Neural progenitor cell (in vitro differentiated cells): ENCODE results near the gene PLEKHM1.
"Not testable (repeated sequence)": the region's sequence is repeated elsewhere in the genome, so short reads cannot be mapped to it uniquely, and the experiment has no call there.

Source experiments
- EZH2 ChIP-seq: fragments of 200-600 bp; sonication (generic); IDR thresholded peaks from 2 replicates; pipeline ENCODE4 v1.6.1; 2017; ENCODE audit warnings: antibody characterized with exemption, mild to moderate bottlenecking, moderate library complexity
- EZH2phosphoT487 ChIP-seq: fragments of 200-600 bp; sonication (generic); IDR thresholded peaks from 2 replicates; pipeline ENCODE4 v1.6.1; 2017; ENCODE audit warnings: antibody characterized with exemption
- TF ChIP-seq, protein P1 (sequence below): fragments of 200-600 bp; sonication (generic); IDR thresholded peaks from 2 replicates; pipeline ENCODE4 v1.5.1; 2017; ENCODE audit warnings: antibody characterized with exemption, mild to moderate bottlenecking

DNA sequence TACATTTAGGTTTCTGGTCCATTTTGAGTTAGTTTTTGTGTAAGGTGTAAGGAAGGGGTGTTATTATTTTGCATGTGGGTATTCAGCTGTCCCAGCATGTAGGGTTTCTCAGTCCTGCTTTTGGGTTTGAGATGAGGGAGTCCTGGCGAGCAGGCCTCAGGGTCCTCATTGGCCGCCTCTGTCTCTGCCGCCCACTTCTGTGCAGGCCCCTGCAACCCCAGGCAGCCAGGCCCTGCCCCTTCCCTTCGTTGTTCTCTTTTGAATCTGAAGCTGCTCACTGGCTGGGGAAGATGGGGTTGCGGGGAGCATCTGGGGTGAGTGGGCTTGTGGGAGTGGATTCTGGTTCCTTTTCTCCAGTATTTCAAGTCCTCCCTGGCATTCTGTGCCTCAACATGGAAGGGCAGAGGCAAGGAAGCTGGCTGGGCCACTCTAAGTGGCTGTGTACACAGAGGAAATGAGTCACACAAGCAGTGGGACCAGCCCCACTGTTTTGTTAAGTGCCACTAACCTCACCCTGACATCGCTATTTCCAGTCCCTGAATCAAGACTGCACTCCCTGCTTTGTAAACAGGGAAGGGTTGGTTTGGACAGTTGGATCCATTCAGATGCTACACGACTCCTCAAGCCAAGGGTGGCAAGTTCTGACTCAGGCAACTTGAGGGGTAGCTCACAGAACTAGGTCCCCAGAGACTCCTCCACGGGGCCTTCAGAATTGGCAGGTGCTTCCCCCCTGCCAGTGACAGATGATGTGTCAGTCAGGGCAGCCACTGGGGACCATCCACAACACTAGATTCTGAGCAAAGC is 28.8 kb downstream of the PLEKHM1 start:
- TF ChIP-seq EZH2phosphoT487, EZH2: not testable (repeated sequence)
- TF ChIP-seq, protein P1, sequence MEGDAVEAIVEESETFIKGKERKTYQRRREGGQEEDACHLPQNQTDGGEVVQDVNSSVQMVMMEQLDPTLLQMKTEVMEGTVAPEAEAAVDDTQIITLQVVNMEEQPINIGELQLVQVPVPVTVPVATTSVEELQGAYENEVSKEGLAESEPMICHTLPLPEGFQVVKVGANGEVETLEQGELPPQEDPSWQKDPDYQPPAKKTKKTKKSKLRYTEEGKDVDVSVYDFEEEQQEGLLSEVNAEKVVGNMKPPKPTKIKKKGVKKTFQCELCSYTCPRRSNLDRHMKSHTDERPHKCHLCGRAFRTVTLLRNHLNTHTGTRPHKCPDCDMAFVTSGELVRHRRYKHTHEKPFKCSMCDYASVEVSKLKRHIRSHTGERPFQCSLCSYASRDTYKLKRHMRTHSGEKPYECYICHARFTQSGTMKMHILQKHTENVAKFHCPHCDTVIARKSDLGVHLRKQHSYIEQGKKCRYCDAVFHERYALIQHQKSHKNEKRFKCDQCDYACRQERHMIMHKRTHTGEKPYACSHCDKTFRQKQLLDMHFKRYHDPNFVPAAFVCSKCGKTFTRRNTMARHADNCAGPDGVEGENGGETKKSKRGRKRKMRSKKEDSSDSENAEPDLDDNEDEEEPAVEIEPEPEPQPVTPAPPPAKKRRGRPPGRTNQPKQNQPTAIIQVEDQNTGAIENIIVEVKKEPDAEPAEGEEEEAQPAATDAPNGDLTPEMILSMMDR = not testable (repeated sequence)
